Measurements from ENCODE around the gene PACS2.
A peak's percentile ranks its signal among the peaks of the same experiment; 100 is the strongest.

PACS2 gene

GRCh38 chr14:105377555-105378182, 63.1 kb downstream of the PACS2 start:
- Histone ChIP-seq H3K27me3 (ENCODE audit: control insufficient read depth in 1 of 2, insufficient read depth in 1 of 2, low read length in 2 of 2) (no peaks in the 10 kb centered on the region), H4K8ac (ENCODE audit: low read length) (no peak overlapping the region), H2BK15ac (ENCODE audit: low read depth, poor library complexity, severe bottlenecking) (no peak overlapping the region), H3K23ac (ENCODE audit: low read length in 2 of 2) (no peak overlapping the region), H3K14ac (ENCODE audit: low read length in 2 of 2) (no peak overlapping the region), H2BK5ac (ENCODE audit: low read depth, low read length, poor library complexity, severe bottlenecking) (no peak overlapping the region), H3K18ac (ENCODE audit: low read depth in 1 of 2, low read length in 2 of 2) (no peak overlapping the region), H2AK5ac (ENCODE audit: low read length, severe bottlenecking) (no peak overlapping the region), H3K9ac (ENCODE audit: low read length) (no peak overlapping the region), H2BK120ac (ENCODE audit: low read depth, low read length) (no peak overlapping the region), H3K36me3 (ENCODE audit: control insufficient read depth in 1 of 2, insufficient read depth in 2 of 2, low read depth in 1 of 2, low read length in 2 of 2) (peaks cover 13 to 33% of the 10 kb centered on the region in 2 experiments), H2BK12ac (ENCODE audit: low read length in 2 of 2) (no peak overlapping the region), H3K4me2 (ENCODE audit: low read length, poor library complexity, severe bottlenecking) (no peak overlapping the region), H4K91ac (ENCODE audit: low read length) (no peak overlapping the region), H2AFZ (ENCODE audit: low read depth, low read length) (no peak overlapping the region), H3K27ac (ENCODE audit: low read length, poor library complexity, severe bottlenecking) (no peak overlapping the region), H3K4ac (ENCODE audit: low read depth in 1 of 2, low read length in 2 of 2) (no peak overlapping the region), H3K4me3 (ENCODE audit: insufficient read depth in 1 of 2, low read depth in 1 of 2, low read length in 2 of 2) (no peak overlapping the region), H3K79me1 (replicated peaks; ENCODE audit: low read length, poor library complexity, severe bottlenecking) (peaks cover 3% of the 10 kb centered on the region), H3K4me1 (ENCODE audit: control insufficient read depth, insufficient read depth, low read depth, low read length) (no peaks in the 10 kb centered on the region), H3K9me3 (ENCODE audit: control insufficient read depth, low read length) (no peaks in the 10 kb centered on the region)
- DNase-seq = no peak
- WGBS = 91% methylated on average over 23 of the region's 23 CpGs

DNA sequence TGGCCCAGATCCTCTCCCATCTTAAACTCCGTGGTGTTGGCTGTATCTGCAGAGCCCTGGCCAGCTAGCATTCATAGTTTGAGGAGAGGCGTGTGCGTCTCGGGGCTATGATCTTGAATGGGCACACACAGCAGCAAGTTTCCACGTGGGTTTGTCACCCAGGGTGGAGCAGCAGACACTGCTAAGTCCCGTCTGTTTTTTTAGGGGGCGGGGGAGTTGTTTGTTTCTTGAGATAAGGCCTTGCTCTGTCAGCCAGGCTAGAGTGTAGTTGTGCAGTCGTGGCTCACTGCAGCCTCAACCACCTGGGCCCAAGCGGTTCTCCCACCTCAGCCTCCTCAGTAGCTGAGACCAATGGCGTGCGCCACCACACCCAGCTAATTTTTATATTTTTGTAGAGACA, 63.7 kb downstream of the PACS2 start:
- H3K23ac ChIP-seq (ENCODE audit: low read length in 2 of 2) = no peak overlapping the region

GRCh38 chr14:105378873-105379685, 64.5 kb downstream of the PACS2 start:
- Histone ChIP-seq H3K14ac (ENCODE audit: low read length in 2 of 2) (no peak overlapping the region), H2AFZ (ENCODE audit: low read depth, low read length) (no peak overlapping the region), H3K4me3 (ENCODE audit: insufficient read depth in 1 of 2, low read depth in 1 of 2, low read length in 2 of 2) (no peak overlapping the region), H3K79me1 (replicated peaks; ENCODE audit: low read length, poor library complexity, severe bottlenecking) (peaks cover 3% of the 10 kb centered on the region), H3K27ac (ENCODE audit: low read length, poor library complexity, severe bottlenecking) (no peak overlapping the region), H4K91ac (ENCODE audit: low read length) (no peak overlapping the region), H2BK5ac (ENCODE audit: low read depth, low read length, poor library complexity, severe bottlenecking) (no peak overlapping the region), H3K23ac (ENCODE audit: low read length in 2 of 2) (no peak overlapping the region), H3K27me3 (ENCODE audit: control insufficient read depth in 1 of 2, insufficient read depth in 1 of 2, low read length in 2 of 2) (no peaks in the 10 kb centered on the region), H3K4ac (ENCODE audit: low read depth in 1 of 2, low read length in 2 of 2) (no peak overlapping the region), H3K4me2 (ENCODE audit: low read length, poor library complexity, severe bottlenecking) (no peak overlapping the region), H2BK15ac (ENCODE audit: low read depth, poor library complexity, severe bottlenecking) (no peak overlapping the region), H3K9me3 (ENCODE audit: control insufficient read depth, low read length) (no peaks in the 10 kb centered on the region), H3K4me1 (ENCODE audit: control insufficient read depth, insufficient read depth, low read depth, low read length) (no peaks in the 10 kb centered on the region), H3K9ac (ENCODE audit: low read length) (no peak overlapping the region), H3K18ac (ENCODE audit: low read depth in 1 of 2, low read length in 2 of 2) (no peak overlapping the region), H2AK5ac (ENCODE audit: low read length, severe bottlenecking) (no peak overlapping the region), H2BK120ac (ENCODE audit: low read depth, low read length) (no peak overlapping the region), H2BK12ac (ENCODE audit: low read length in 2 of 2) (no peak overlapping the region), H4K8ac (ENCODE audit: low read length) (no peak overlapping the region), H3K36me3 (ENCODE audit: control insufficient read depth in 1 of 2, insufficient read depth in 2 of 2, low read depth in 1 of 2, low read length in 2 of 2) (peaks cover 26 to 47% of the 10 kb centered on the region in 2 experiments)
- WGBS = 91% methylated on average over 17 of the region's 17 CpGs
- DNase-seq = no peak

More for the DNA sequence above, 63.7 kb downstream of the PACS2 start:
- Histone ChIP-seq H3K14ac (ENCODE audit: low read length in 2 of 2) (no peak overlapping the region), H3K4me3 (ENCODE audit: insufficient read depth in 1 of 2, low read depth in 1 of 2, low read length in 2 of 2) (no peak overlapping the region), H2BK15ac (ENCODE audit: low read depth, poor library complexity, severe bottlenecking) (no peak overlapping the region), H3K36me3 (ENCODE audit: control insufficient read depth in 1 of 2, insufficient read depth in 2 of 2, low read depth in 1 of 2, low read length in 2 of 2) (peaks cover 18 to 38% of the 10 kb centered on the region in 2 experiments), H2BK12ac (ENCODE audit: low read length in 2 of 2) (no peak overlapping the region), H2AK5ac (ENCODE audit: low read length, severe bottlenecking) (no peak overlapping the region), H3K4me1 (ENCODE audit: control insufficient read depth, insufficient read depth, low read depth, low read length) (no peaks in the 10 kb centered on the region), H3K27ac (ENCODE audit: low read length, poor library complexity, severe bottlenecking) (no peak overlapping the region), H4K8ac (ENCODE audit: low read length) (no peak overlapping the region), H4K91ac (ENCODE audit: low read length) (no peak overlapping the region), H2AFZ (ENCODE audit: low read depth, low read length) (no peak overlapping the region), H3K4ac (ENCODE audit: low read depth in 1 of 2, low read length in 2 of 2) (no peak overlapping the region), H3K79me1 (replicated peaks; ENCODE audit: low read length, poor library complexity, severe bottlenecking) (peaks cover 3% of the 10 kb centered on the region), H3K27me3 (ENCODE audit: control insufficient read depth in 1 of 2, insufficient read depth in 1 of 2, low read length in 2 of 2) (no peaks in the 10 kb centered on the region), H3K4me2 (ENCODE audit: low read length, poor library complexity, severe bottlenecking) (no peak overlapping the region), H3K9me3 (ENCODE audit: control insufficient read depth, low read length) (no peaks in the 10 kb centered on the region), H2BK5ac (ENCODE audit: low read depth, low read length, poor library complexity, severe bottlenecking) (no peak overlapping the region), H2BK120ac (ENCODE audit: low read depth, low read length) (no peak overlapping the region), H3K9ac (ENCODE audit: low read length) (no peak overlapping the region), H3K18ac (ENCODE audit: low read depth in 1 of 2, low read length in 2 of 2) (no peak overlapping the region)
- 81% methylated on average over 11 of the region's 11 CpGs for WGBS
- no peak for DNase-seq

DNA sequence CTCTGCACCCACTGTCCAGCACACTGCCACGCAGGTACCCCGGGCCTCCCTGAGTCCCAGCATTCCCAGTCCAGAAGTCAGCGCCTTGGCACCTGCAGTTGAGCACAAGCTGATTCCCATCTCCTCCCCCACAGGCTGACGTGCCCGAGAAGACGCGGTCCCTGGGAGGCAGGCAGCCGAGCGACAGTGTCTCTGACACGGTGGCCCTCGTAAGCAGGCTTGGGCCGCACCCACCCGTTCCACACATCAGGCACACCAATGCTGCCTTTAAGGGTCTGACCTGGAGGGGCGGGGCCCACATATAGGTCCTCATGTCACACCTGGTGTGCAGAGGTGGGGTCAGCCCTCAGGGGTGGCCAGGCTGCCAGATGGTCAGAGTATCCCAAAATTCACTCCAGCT, 65.4 kb downstream of the PACS2 start:
- Histone ChIP-seq H3K4me1 (ENCODE audit: control insufficient read depth, insufficient read depth, low read depth, low read length) (no peaks in the 10 kb centered on the region), H2AK5ac (ENCODE audit: low read length, severe bottlenecking) (no peak overlapping the region), H3K27ac (ENCODE audit: low read length, poor library complexity, severe bottlenecking) (no peak overlapping the region), H3K4me3 (ENCODE audit: insufficient read depth in 1 of 2, low read depth in 1 of 2, low read length in 2 of 2) (no peak overlapping the region), H3K9ac (ENCODE audit: low read length) (no peak overlapping the region), H3K9me3 (ENCODE audit: control insufficient read depth, low read length) (no peaks in the 10 kb centered on the region), H4K91ac (ENCODE audit: low read length) (peak overlapping the region; percentile 29), H3K79me1 (replicated peaks; ENCODE audit: low read length, poor library complexity, severe bottlenecking) (peaks cover 3% of the 10 kb centered on the region), H3K23ac (ENCODE audit: low read length in 2 of 2) (no peak overlapping the region), H3K18ac (ENCODE audit: low read depth in 1 of 2, low read length in 2 of 2) (no peak overlapping the region), H2BK15ac (ENCODE audit: low read depth, poor library complexity, severe bottlenecking) (no peak overlapping the region), H3K36me3 (ENCODE audit: control insufficient read depth in 1 of 2, insufficient read depth in 2 of 2, low read depth in 1 of 2, low read length in 2 of 2) (peaks cover 26 to 55% of the 10 kb centered on the region in 2 experiments), H2BK12ac (ENCODE audit: low read length in 2 of 2) (no peak overlapping the region), H3K4me2 (ENCODE audit: low read length, poor library complexity, severe bottlenecking) (no peak overlapping the region), H3K27me3 (ENCODE audit: control insufficient read depth in 1 of 2, insufficient read depth in 1 of 2, low read length in 2 of 2) (no peaks in the 10 kb centered on the region), H4K8ac (ENCODE audit: low read length) (no peak overlapping the region), H2AFZ (ENCODE audit: low read depth, low read length) (no peak overlapping the region), H3K4ac (ENCODE audit: low read depth in 1 of 2, low read length in 2 of 2) (no peak overlapping the region), H3K14ac (ENCODE audit: low read length in 2 of 2) (no peak overlapping the region), H2BK120ac (ENCODE audit: low read depth, low read length) (no peak overlapping the region), H2BK5ac (ENCODE audit: low read depth, low read length, poor library complexity, severe bottlenecking) (no peak overlapping the region)
- no peak for DNase-seq
- 98% methylated on average over 14 of the region's 14 CpGs for WGBS

Measured in mesenchymal stem cell (in vitro differentiated cells and primary cell).